ENCODE results near the gene PITHD1.
"Not testable (repeated sequence)": the region's sequence is repeated elsewhere in the genome, so short reads cannot be mapped to it uniquely, and the experiment has no call there.

The PITHD1 gene

GRCh38 chr1:23801338-23801748 is 23.1 kb downstream of the PITHD1 start:
- H3K4me1 ChIP-seq (ENCODE audit: control insufficient read depth, low read depth, low read length) = peaks cover 9% of the 10 kb centered on the region
- no peaks in the 10 kb centered on the region for H3K9me3 ChIP-seq (ENCODE audit: control insufficient read depth, low read depth, low read length)
- no peak overlapping the region for H3K27ac ChIP-seq (ENCODE audit: low read length)
- peak overlapping the region; percentile 81 for H3K4me3 ChIP-seq (ENCODE audit: low read length)
- H3K27me3 ChIP-seq (ENCODE audit: control insufficient read depth, insufficient read depth, low read length) = peaks cover 14% of the 10 kb centered on the region
- H3K9ac ChIP-seq (ENCODE audit: low read length) = peak overlapping the region; percentile 39
- H3K36me3 ChIP-seq (ENCODE audit: control insufficient read depth, low read depth, low read length) = peaks cover 11% of the 10 kb centered on the region

- Histone ChIP-seq H3K4me1 (ENCODE audit: control insufficient read depth, low read depth, low read length) (peaks cover 9% of the 10 kb centered on the region), H3K4me3 (ENCODE audit: low read length) (no peak overlapping the region), H3K27me3 (ENCODE audit: control insufficient read depth, insufficient read depth, low read length) (peaks cover 14% of the 10 kb centered on the region), H3K27ac (ENCODE audit: low read length) (no peak overlapping the region), H3K9ac (ENCODE audit: low read length) (no peak overlapping the region), H3K36me3 (ENCODE audit: control insufficient read depth, low read depth, low read length) (peaks cover 11% of the 10 kb centered on the region), H3K9me3 (ENCODE audit: control insufficient read depth, low read depth, low read length) (no peaks in the 10 kb centered on the region)
Measured at GRCh38 chr1:23801876-23802275, 23.7 kb downstream of the PITHD1 start.

- H3K27ac ChIP-seq (ENCODE audit: low read length); H3K36me3 ChIP-seq (ENCODE audit: control insufficient read depth, low read depth, low read length); H3K4me3 ChIP-seq (ENCODE audit: low read length); H3K4me1 ChIP-seq (ENCODE audit: control insufficient read depth, low read depth, low read length); H3K9me3 ChIP-seq (ENCODE audit: control insufficient read depth, low read depth, low read length); H3K9ac ChIP-seq (ENCODE audit: low read length): not testable (repeated sequence)
- peaks cover 14% of the 10 kb centered on the region for H3K27me3 ChIP-seq (ENCODE audit: control insufficient read depth, insufficient read depth, low read length)
Measured at GRCh38 chr1:23802809-23803342, 24.7 kb downstream of the PITHD1 start.

- H3K4me3 ChIP-seq (ENCODE audit: low read length) = no peak overlapping the region
- H3K27ac ChIP-seq (ENCODE audit: low read length) = no peak overlapping the region
- H3K4me1 ChIP-seq (ENCODE audit: control insufficient read depth, low read depth, low read length) = peaks cover 9% of the 10 kb centered on the region
- H3K9ac ChIP-seq (ENCODE audit: low read length) = no peak overlapping the region
- peaks cover 14% of the 10 kb centered on the region for H3K27me3 ChIP-seq (ENCODE audit: control insufficient read depth, insufficient read depth, low read length)
- no peaks in the 10 kb centered on the region for H3K9me3 ChIP-seq (ENCODE audit: control insufficient read depth, low read depth, low read length)
- H3K36me3 ChIP-seq (ENCODE audit: control insufficient read depth, low read depth, low read length) = peaks cover 3% of the 10 kb centered on the region
Measured at GRCh38 chr1:23803674-23804073, 25.5 kb downstream of the PITHD1 start.

- Histone ChIP-seq H3K9me3 (ENCODE audit: control insufficient read depth, low read depth, low read length) (no peaks in the 10 kb centered on the region), H3K4me3 (ENCODE audit: low read length) (no peak overlapping the region), H3K27ac (ENCODE audit: low read length) (no peak overlapping the region), H3K27me3 (ENCODE audit: control insufficient read depth, insufficient read depth, low read length) (peaks cover 14% of the 10 kb centered on the region), H3K4me1 (ENCODE audit: control insufficient read depth, low read depth, low read length) (peaks cover 4% of the 10 kb centered on the region), H3K9ac (ENCODE audit: low read length) (no peak overlapping the region), H3K36me3 (ENCODE audit: control insufficient read depth, low read depth, low read length) (no peaks in the 10 kb centered on the region)
Measured at GRCh38 chr1:23804183-23804835, 26.1 kb downstream of the PITHD1 start.

- Histone ChIP-seq H3K27ac (ENCODE audit: low read length) (no peak overlapping the region), H3K9me3 (ENCODE audit: control insufficient read depth, low read depth, low read length) (no peaks in the 10 kb centered on the region)
Measured at GRCh38 chr1:23805025-23805424, 26.8 kb downstream of the PITHD1 start.

GRCh38 chr1:23806280-23806679 is 28.1 kb downstream of the PITHD1 start:
- Histone ChIP-seq H3K9ac (ENCODE audit: low read length) (no peak overlapping the region), H3K4me1 (ENCODE audit: control insufficient read depth, low read depth, low read length) (no peaks in the 10 kb centered on the region), H3K4me3 (ENCODE audit: low read length) (no peak overlapping the region), H3K27ac (ENCODE audit: low read length) (no peak overlapping the region), H3K36me3 (ENCODE audit: control insufficient read depth, low read depth, low read length) (no peaks in the 10 kb centered on the region), H3K27me3 (ENCODE audit: control insufficient read depth, insufficient read depth, low read length) (peaks cover 11% of the 10 kb centered on the region), H3K9me3 (ENCODE audit: control insufficient read depth, low read depth, low read length) (no peaks in the 10 kb centered on the region)

More at GRCh38 chr1:23805025-23805424, 26.8 kb downstream of the PITHD1 start:
- Histone ChIP-seq H3K27me3 (ENCODE audit: control insufficient read depth, insufficient read depth, low read length) (peaks cover 14% of the 10 kb centered on the region), H3K9ac (ENCODE audit: low read length) (no peak overlapping the region), H3K4me3 (ENCODE audit: low read length) (no peak overlapping the region), H3K4me1 (ENCODE audit: control insufficient read depth, low read depth, low read length) (no peaks in the 10 kb centered on the region), H3K36me3 (ENCODE audit: control insufficient read depth, low read depth, low read length) (no peaks in the 10 kb centered on the region)

- no peak overlapping the region for H3K9ac ChIP-seq (ENCODE audit: low read length)
Measured at GRCh38 chr1:23807453-23807852, 29.2 kb downstream of the PITHD1 start.

GRCh38 chr1:23809751-23810171 is 31.5 kb downstream of the PITHD1 start:
- Histone ChIP-seq H3K9ac (ENCODE audit: low read length) (no peak overlapping the region), H3K4me1 (ENCODE audit: control insufficient read depth, low read depth, low read length) (no peaks in the 10 kb centered on the region), H3K27ac (ENCODE audit: low read length) (no peak overlapping the region), H3K27me3 (ENCODE audit: control insufficient read depth, insufficient read depth, low read length) (no peaks in the 10 kb centered on the region), H3K9me3 (ENCODE audit: control insufficient read depth, low read depth, low read length) (no peaks in the 10 kb centered on the region), H3K4me3 (ENCODE audit: low read length) (no peak overlapping the region), H3K36me3 (ENCODE audit: control insufficient read depth, low read depth, low read length) (no peaks in the 10 kb centered on the region)

More at GRCh38 chr1:23807453-23807852, 29.2 kb downstream of the PITHD1 start:
- Histone ChIP-seq H3K4me1 (ENCODE audit: control insufficient read depth, low read depth, low read length) (no peaks in the 10 kb centered on the region), H3K36me3 (ENCODE audit: control insufficient read depth, low read depth, low read length) (no peaks in the 10 kb centered on the region), H3K27ac (ENCODE audit: low read length) (no peak overlapping the region), H3K9me3 (ENCODE audit: control insufficient read depth, low read depth, low read length) (no peaks in the 10 kb centered on the region), H3K27me3 (ENCODE audit: control insufficient read depth, insufficient read depth, low read length) (no peaks in the 10 kb centered on the region), H3K4me3 (ENCODE audit: low read length) (no peak overlapping the region)

- Histone ChIP-seq H3K9me3 (ENCODE audit: control insufficient read depth, low read depth, low read length) (no peaks in the 10 kb centered on the region), H3K4me1 (ENCODE audit: control insufficient read depth, low read depth, low read length) (no peaks in the 10 kb centered on the region), H3K4me3 (ENCODE audit: low read length) (no peak overlapping the region), H3K27ac (ENCODE audit: low read length) (no peak overlapping the region), H3K36me3 (ENCODE audit: control insufficient read depth, low read depth, low read length) (peaks cover 2% of the 10 kb centered on the region), H3K9ac (ENCODE audit: low read length) (no peak overlapping the region), H3K27me3 (ENCODE audit: control insufficient read depth, insufficient read depth, low read length) (no peaks in the 10 kb centered on the region)
Measured at GRCh38 chr1:23810818-23811540, 32.8 kb downstream of the PITHD1 start.

GRCh38 chr1:23814016-23814415 is 35.8 kb downstream of the PITHD1 start:
- H3K9me3 ChIP-seq (ENCODE audit: control insufficient read depth, low read depth, low read length) = no peaks in the 10 kb centered on the region
- H3K27me3 ChIP-seq (ENCODE audit: control insufficient read depth, insufficient read depth, low read length) = no peaks in the 10 kb centered on the region
- H3K9ac ChIP-seq (ENCODE audit: low read length) = no peak overlapping the region
- H3K4me3 ChIP-seq (ENCODE audit: low read length) = no peak overlapping the region
- no peaks in the 10 kb centered on the region for H3K4me1 ChIP-seq (ENCODE audit: control insufficient read depth, low read depth, low read length)
- peaks cover 6% of the 10 kb centered on the region for H3K36me3 ChIP-seq (ENCODE audit: control insufficient read depth, low read depth, low read length)
- H3K27ac ChIP-seq (ENCODE audit: low read length) = no peak overlapping the region

All from iPS-18a (cell line).